Activated naive CD8-positive, alpha-beta T cell treated with anti-CD3 and anti-CD28 coated beads, Interleukin-2, amount 50 U/mL, for 24 hours (primary cell): Measurements from ENCODE around the gene TRIM66.

Source experiments
- ATAC-seq: fragments of 150-1000 bp; cut with Tn5 transposase; one replicate; pipeline ENCODE4 v1.10.0; 2021
- DNase-seq: peaks from one replicate; pipeline ENCODE4 v3.0.0; 2021
- H3K27ac Mint-ChIP-seq: one replicate; pipeline ENCODE4 v1.8.0; 2021; ENCODE audit warnings: mild to moderate bottlenecking, mixed read lengths
- H3K27me3 Mint-ChIP-seq: one replicate; pipeline ENCODE4 v1.8.0; 2021; ENCODE audit warnings: mixed read lengths
- H3K36me3 Mint-ChIP-seq: one replicate; pipeline ENCODE4 v1.8.0; 2021; ENCODE audit warnings: low read depth, mixed read lengths
- H3K4me1 Mint-ChIP-seq: one replicate; pipeline ENCODE4 v1.8.0; 2021; ENCODE audit warnings: mixed read lengths
- H3K4me3 Mint-ChIP-seq: one replicate; pipeline ENCODE4 v1.8.0; 2021; ENCODE audit warnings: mild to moderate bottlenecking, moderate library complexity, mixed read lengths
- H3K9me3 Mint-ChIP-seq: one replicate; pipeline ENCODE4 v1.8.0; 2021; ENCODE audit warnings: mixed read lengths

TRIM66 gene

DNA sequence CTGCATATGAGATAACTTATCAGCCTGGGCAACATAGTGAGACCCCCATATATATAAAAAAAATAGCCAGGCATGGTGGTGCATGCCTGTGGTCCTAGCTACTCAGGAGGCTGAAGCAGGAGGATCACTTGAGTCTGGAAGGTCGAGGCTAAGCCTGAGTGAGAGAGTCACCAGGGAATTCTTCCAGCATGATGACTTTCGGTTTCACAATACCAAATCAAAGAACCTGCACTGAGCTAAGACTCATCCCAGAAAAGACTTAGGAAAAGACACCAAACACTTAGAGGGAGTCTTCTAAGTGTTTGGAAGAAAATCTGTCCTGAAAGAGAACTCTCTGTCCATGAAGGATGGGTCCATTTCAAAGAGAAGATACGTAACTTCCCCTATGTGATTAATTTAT is 101.2 kb downstream of the TRIM66 start:
- Mint-ChIP-seq H3K27ac (no peak overlapping the region), H3K9me3 (peaks cover 8% of the 10 kb centered on the region), H3K27me3 (peaks cover 6% of the 10 kb centered on the region), H3K36me3 (no peaks in the 10 kb centered on the region), H3K4me1 (no peaks in the 10 kb centered on the region), H3K4me3 (no peak overlapping the region)
- no peak for DNase-seq
- ATAC-seq: no peak

DNA sequence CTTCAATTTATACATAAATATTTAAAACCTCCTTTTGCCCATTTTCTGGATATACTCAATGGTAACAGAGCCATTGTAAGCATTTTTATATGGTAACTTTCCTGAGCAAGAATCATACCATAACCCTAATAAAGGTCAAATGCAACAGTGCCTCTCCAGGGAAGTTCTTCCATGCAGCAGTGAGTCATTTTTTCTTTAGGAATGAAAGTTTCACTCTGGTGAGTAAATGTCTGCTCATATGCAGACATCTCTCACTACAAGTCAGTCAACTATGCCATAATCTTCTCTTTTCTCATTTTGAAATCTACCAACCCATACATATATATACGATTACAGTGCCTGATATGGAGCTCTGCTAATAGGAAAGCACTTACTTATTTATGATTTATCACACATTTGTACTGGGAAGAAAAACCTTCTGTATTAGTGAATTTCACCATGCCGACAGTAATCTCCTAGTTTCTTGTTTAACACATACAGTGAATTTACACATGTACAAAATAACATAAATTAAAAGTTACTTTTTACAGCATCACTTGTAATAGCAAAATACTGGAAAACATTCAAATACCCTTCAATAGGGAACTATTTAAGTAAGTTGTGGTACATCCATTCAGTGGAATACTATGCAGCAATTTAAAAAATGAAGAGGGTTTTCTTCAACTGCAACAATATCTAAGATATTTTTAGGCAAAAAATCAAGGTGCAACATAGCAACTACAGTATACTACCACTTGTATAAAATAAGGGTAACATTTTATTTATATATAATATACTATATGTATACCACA is 104.5 kb downstream of the TRIM66 start:
- H3K27ac Mint-ChIP-seq: no peak overlapping the region
- H3K36me3 Mint-ChIP-seq: no peaks in the 10 kb centered on the region
- H3K4me1 Mint-ChIP-seq: no peaks in the 10 kb centered on the region
- H3K9me3 Mint-ChIP-seq: peaks cover 8% of the 10 kb centered on the region
- ATAC-seq (no peak), DNase-seq (no peak)
- peaks cover 6% of the 10 kb centered on the region for H3K27me3 Mint-ChIP-seq
- no peak overlapping the region for H3K4me3 Mint-ChIP-seq

DNA sequence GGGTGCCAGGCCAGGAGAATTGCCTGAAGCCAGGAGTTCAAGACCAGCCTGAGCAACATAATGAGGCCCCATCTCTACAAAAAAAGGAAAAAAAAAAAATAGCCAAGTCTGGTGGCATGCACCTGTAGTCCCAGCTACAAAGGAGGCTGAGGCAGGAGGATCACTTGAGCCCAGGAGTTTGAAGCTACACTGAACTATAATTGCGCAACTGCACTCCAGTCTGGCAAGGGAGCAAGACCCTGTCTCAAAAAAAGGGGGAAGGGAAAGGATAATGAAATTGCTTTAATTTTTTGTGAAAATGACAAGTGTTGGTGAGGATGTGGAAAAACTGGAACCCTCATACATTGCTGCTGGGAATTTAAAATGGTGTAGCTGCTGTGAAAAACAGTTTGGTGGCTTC is 107.7 kb downstream of the TRIM66 start:
- Mint-ChIP-seq H3K27me3 (peaks cover 3% of the 10 kb centered on the region), H3K36me3 (no peaks in the 10 kb centered on the region), H3K4me1 (no peaks in the 10 kb centered on the region), H3K9me3 (peaks cover 3% of the 10 kb centered on the region), H3K27ac (no peak overlapping the region), H3K4me3 (no peak overlapping the region)
- ATAC-seq (no peak), DNase-seq (no peak)

DNA sequence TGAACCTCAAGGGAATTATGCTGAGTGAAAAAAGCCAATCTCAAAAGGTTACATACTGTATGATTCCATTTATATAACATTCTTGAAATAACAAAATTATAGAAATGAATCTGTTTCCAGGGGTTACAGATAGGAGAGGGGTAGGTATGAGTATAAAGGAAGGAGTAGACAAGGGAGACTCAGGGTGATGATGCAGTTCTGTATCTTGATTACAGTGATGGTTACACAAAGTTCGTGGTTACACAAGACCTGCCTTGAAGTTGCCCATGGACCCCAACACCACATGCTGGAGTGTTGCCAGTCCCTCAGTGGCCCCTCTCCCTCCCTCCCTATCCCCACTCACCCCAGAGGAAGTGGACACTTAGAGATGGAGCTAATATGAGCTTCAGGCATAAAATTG is 108.7 kb downstream of the TRIM66 start:
- Mint-ChIP-seq H3K4me3 (no peak overlapping the region), H3K27me3 (peaks cover 3% of the 10 kb centered on the region), H3K9me3 (no peaks in the 10 kb centered on the region), H3K27ac (no peak overlapping the region), H3K4me1 (no peaks in the 10 kb centered on the region), H3K36me3 (no peaks in the 10 kb centered on the region)
- peak; percentile 40 for ATAC-seq
- DNase-seq: no peak

DNA sequence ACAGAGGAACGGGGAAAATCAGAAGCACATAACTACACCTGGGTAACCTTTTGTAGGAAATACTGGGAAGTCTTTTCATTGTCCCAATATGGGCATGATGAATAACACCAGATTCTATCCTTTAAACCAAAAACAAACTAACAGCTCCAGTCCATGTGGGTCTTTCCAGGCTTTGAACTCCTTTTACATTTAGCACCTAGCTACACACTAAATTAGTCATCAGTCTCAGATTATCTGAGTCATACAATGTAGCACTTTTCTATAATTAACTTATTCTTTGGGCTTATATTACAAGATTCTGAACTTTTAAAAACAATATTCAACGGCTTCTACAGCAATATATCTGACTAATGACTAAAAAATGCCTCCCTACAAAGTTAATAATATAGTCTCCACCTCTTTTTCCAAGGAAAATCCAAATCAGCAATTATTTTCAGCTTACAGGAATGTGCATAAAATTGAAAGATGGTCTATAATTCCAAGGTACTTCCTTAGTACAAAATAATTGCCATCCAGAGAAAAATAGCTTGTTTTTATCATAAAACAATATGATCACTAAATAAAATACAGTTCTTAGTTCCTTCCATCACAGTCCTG is 114.8 kb downstream of the TRIM66 start:
- no peaks in the 10 kb centered on the region for H3K9me3 Mint-ChIP-seq
- peaks cover 7% of the 10 kb centered on the region for H3K4me1 Mint-ChIP-seq
- DNase-seq (no peak), ATAC-seq (peak; percentile 91)
- H3K27me3 Mint-ChIP-seq: peaks cover 13% of the 10 kb centered on the region
- H3K27ac Mint-ChIP-seq: no peak overlapping the region
- H3K4me3 Mint-ChIP-seq: no peak overlapping the region
- no peaks in the 10 kb centered on the region for H3K36me3 Mint-ChIP-seq

DNA sequence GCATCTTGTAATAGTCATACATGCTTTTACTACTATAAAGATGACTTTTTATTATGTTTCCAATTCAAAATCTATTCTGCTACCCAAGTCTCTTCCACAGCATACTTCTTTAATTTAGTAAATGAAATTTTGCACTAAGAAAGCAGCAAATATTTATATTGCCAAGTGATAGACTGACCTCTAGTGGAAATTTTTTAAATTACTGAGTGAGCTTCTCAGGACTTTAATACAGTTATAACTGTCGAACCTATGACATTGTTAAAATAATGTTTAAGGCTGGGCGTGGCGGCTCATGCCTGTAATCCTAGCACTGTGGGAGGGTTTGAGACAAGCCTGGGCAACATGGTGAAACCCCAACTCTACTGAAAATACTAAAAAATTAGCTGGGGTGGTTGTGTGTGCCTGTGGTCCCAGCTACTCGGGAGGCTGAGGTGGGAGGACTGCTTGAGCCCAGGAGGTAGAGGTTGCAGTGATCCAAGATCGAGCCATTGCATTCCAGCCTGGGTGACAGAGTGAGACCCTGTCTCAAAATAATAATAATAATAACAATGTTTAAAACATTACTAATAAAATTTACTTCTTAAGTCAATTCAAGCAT is 115.8 kb downstream of the TRIM66 start:
- Mint-ChIP-seq H3K9me3 (no peaks in the 10 kb centered on the region), H3K27me3 (peaks cover 19% of the 10 kb centered on the region), H3K36me3 (no peaks in the 10 kb centered on the region), H3K4me1 (peaks cover 7% of the 10 kb centered on the region), H3K27ac (no peak overlapping the region), H3K4me3 (no peak overlapping the region)
- DNase-seq (no peak), ATAC-seq (no peak)

DNA sequence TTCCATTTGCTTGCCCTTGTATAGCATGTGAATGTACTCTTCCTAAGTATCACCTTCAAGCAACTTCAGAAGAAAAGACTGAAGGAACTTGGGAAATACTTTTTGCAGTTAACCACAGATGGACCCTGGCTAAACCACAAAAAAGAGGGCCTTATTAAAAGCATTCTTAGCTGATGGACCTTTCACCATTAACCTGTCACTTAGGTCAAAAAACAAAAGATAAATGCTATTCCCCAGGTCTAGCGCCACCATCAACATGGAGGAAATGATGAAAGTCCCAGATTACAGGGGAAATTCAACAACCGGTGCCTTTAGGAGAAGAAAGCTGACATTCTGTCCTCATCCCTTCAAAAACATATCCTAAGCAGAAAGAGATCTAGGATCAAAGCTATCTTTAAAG is 117.9 kb downstream of the TRIM66 start:
- peaks cover 17% of the 10 kb centered on the region for H3K27me3 Mint-ChIP-seq
- ATAC-seq: no peak
- H3K4me1 Mint-ChIP-seq: peaks cover 7% of the 10 kb centered on the region

More for the DNA sequence above, 117.9 kb downstream of the TRIM66 start:
- no peak overlapping the region for H3K4me3 Mint-ChIP-seq
- no peak overlapping the region for H3K27ac Mint-ChIP-seq
- H3K36me3 Mint-ChIP-seq: no peaks in the 10 kb centered on the region
- no peak for DNase-seq
- peaks cover 4% of the 10 kb centered on the region for H3K9me3 Mint-ChIP-seq
